Endothelial cell of umbilical vein (primary cell): ENCODE results near the gene CINP.

Source experiments
- CTCF ChIP-seq, 2 donors: IDR thresholded peaks; 1 replicate in 1 of 2; 2 replicates in 1 of 2; pipeline ENCODE4 v1.5.1; 2011; ENCODE audit warnings: low read length in 2 of 2, mild to moderate bottlenecking in 2 of 2, moderate library complexity in 2 of 2, control low read depth in 1 of 2, inconsistent platforms in 1 of 2, low read depth in 1 of 2; ENCODE audit not compliant: insufficient read depth in 1 of 2; ENCODE audit errors: extremely low read depth in 1 of 2
- EZH2 ChIP-seq: IDR thresholded peaks from 2 replicates; pipeline ENCODE4 v1.6.1; 2012; ENCODE audit warnings: borderline replicate concordance, low read depth, mild to moderate bottlenecking, moderate library complexity, low read length, inconsistent platforms; ENCODE audit not compliant: severe bottlenecking
- JUN ChIP-seq: IDR thresholded peaks from 2 replicates; pipeline ENCODE4 v1.6.1; 2011; ENCODE audit warnings: borderline replicate concordance, low read depth; ENCODE audit not compliant: insufficient read length, insufficient read depth
- POLR2A ChIP-seq: IDR thresholded peaks from 2 replicates; pipeline ENCODE4 v1.6.1; 2012; ENCODE audit warnings: low read depth, mild to moderate bottlenecking, control low read depth, low read length
- POLR2AphosphoS5 ChIP-seq: IDR thresholded peaks from 2 replicates; pipeline ENCODE4 v1.6.1; 2012; ENCODE audit warnings: low read depth, mild to moderate bottlenecking, control low read depth, low read length, moderate library complexity; ENCODE audit not compliant: insufficient read depth

- no peak for TF ChIP-seq CTCF (IDR thresholded peaks at IDR 0.05; ENCODE audit: extremely low read depth in 1 of 2, insufficient read depth in 1 of 2, low read depth in 1 of 2, low read length in 2 of 2)
- no peak for TF ChIP-seq JUN
- no peak for TF ChIP-seq POLR2A
- no peak for TF ChIP-seq POLR2AphosphoS5
- TF ChIP-seq EZH2, result no peak
Observed at GRCh38 chr14:102326583-102326982, 36.1 kb downstream of the CINP start.
